GM21381 (cell line): ENCODE results near the gene BRIX1.
A peak's percentile ranks its signal among the peaks of the same experiment; 100 is the strongest.

Source experiments
- ATAC-seq: cut with Tn5 transposase; IDR thresholded peaks from one replicate; pipeline ENCODE4 v1.9.1; 2021; ENCODE audit warnings: mild to moderate bottlenecking, moderate library complexity; ENCODE audit not compliant: unreplicated experiment

Gene BRIX1, protein sequence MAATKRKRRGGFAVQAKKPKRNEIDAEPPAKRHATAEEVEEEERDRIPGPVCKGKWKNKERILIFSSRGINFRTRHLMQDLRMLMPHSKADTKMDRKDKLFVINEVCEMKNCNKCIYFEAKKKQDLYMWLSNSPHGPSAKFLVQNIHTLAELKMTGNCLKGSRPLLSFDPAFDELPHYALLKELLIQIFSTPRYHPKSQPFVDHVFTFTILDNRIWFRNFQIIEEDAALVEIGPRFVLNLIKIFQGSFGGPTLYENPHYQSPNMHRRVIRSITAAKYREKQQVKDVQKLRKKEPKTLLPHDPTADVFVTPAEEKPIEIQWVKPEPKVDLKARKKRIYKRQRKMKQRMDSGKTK

GRCh38 chr5:34915139-34915855, at the start of gene BRIX1, which contains the start of gene RAD1:
Gene BRIX1 (plus strand): TSS chr5:34915711. CDS start chr5:34915739, 28 bp downstream.
Gene RAD1 (minus strand): TSS chr5:34915504. CDS start chr5:34914892, 612 bp downstream.
- ATAC-seq = peak; percentile 98

DNA sequence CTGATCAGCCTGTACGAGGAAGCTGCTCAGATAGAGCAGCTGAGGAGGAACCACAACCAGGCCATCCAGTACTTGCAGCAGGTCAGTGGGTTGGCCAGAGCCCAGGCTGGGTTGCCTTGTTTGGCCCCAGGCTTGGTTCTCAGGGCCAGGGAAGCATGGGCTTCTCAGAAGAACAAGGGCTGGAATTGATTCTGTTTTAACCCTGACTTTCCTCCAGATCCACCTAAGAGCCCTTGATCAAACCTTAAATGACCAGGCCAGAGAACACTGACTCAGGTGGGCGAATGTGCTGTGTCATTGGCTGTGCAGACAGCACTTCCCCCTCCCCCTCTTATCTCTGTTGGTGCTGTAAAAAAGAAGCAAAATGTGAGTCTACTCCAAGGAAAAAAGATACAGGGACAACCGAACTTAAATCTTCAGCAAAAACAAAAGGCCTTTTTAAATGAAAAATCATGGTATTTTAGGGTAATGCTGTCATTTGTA, 48.5 kb upstream of the BRIX1 start:
- ATAC-seq = no peak

- ATAC-seq = no peak
Observed at GRCh38 chr5:34867660-34868059, 47.9 kb upstream of the BRIX1 start.

DNA sequence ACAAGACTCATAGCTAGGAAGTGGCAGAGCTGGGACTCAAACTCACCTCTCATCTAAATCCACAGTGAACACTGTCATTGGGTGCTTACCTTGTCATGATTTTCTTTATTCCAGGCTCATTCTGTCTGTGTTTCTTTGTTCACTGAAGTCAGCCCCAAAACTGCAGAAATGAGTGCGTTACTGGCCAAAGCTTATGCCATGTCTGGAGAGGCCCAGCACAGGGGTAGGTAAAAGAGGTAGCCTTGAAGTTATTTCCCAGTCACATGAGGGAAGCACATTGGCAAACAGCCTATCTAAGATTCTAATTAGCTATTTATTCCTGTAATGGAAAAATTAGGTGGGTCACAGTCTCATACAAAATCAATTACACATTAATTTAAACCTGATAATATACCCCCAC, 46.7 kb upstream of the BRIX1 start:
- ATAC-seq = no peak

DNA sequence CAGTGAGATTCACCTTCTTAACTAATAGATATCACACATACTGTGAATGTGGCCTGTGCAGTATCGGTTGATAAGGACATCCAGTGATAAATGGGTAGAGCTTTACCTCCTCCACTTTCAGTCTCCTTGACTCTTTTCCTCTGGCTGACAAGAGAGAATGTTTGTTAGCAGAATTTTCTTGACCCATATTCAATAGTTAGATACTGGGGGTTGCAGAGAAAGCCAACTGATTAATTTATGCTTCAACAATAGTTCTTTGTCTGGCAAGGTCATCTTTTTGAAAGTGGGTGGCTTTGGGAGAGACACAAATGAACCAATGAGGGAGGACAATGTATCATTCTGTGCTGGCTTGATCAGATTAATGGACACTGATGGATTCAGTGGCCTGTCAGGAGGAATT, 46.3 kb upstream of the BRIX1 start:
- ATAC-seq = no peak

DNA sequence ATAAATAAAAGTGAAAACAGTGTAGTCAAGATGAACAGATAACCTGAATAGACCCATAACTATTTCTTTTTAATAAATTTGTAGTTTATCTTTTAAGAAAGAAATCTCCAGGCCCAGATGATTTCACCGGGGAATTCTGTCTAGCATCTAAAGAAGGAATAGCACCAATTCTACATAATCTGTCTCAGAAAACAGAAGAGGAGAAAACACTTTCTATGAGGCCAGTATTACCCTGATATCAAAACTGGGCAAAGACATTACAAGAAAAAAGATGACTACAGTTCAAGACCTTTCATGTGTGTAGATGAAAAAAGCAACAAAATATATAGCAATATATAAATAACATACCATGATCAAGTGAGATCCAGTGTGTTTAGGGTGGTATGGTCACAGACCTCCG, 45.1 kb upstream of the BRIX1 start:
- ATAC-seq = no peak

- no peak for ATAC-seq
Observed at GRCh38 chr5:34876275-34876674, 39.2 kb upstream of the BRIX1 start.

DNA sequence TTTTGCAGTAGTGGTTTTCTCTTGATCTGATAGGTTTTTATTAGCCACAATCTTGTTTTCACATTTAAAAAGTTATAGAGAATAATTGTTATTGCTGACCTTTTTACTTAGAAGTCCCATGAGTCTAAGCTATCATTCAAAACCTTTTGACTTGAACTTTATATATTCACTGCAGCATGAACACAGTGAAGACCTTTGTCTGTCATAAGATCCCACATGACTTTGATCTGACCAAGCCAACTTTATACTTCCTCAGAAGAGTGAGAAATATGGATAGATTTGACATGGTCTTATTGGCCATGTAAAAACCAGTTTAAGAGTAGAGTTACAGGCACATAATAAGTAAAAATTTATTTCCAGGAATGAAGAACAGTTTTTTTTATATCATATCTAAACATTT, 34.3 kb upstream of the BRIX1 start:
- no peak for ATAC-seq

DNA sequence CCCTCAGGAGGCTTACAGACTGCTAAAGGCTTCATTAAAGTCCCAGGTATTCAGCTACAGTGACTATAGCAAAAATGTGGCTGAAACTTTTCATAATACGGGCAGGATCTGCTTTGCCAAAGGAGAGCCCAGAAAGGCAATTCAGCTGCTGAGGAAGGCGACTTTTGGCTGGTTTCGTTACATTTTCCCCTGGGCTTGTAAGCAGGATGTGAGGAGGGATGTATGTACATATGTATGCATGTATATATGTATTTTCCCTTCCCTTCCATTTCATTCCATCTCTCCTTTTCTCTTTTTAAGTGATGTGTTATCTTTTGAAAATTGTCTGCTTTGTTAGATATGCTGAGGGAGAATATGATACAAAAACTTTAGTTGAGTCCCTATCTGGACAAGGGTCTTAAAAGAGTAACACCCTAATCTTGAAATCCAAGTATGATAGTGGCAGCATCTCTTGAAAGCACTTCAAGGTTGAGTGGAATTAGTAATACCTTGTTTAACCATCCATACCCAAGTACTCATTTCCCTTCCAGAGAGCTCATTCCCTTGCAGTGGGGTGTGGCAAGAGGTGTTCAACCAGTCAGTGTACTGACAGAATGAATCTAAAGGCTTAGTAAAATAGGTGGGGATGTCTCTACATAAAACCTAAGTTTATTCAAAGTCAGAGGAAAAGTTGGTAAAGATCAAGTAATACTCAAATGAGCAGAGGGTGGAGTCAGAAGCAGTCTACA, 29.0 kb upstream of the BRIX1 start:
- ATAC-seq = no peak

- ATAC-seq = no peak
Observed at GRCh38 chr5:34889394-34889793, 26.1 kb upstream of the BRIX1 start.

GRCh38 chr5:34891981-34892380, 23.5 kb upstream of the BRIX1 start:
- no peak for ATAC-seq

- no peak for ATAC-seq
Observed at GRCh38 chr5:34892414-34892813, 23.1 kb upstream of the BRIX1 start.

DNA sequence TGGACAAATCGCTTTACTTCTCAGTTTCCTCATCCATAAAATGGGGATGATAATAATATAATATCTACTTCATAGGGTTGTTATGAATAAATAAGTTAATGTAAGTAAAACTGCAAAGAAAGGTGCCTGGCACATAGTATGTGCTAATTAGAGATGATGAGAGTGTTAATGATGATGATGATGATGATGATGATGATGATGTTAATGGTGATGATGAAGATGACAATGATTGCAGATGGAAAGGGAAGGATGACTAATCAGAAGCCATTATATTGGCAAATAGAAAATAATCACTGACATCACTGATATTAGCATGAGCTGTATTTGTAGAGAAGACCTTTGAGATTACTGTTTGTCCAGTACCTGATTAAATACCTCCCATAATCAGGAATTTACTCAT, 20.8 kb upstream of the BRIX1 start:
- ATAC-seq = no peak

DNA sequence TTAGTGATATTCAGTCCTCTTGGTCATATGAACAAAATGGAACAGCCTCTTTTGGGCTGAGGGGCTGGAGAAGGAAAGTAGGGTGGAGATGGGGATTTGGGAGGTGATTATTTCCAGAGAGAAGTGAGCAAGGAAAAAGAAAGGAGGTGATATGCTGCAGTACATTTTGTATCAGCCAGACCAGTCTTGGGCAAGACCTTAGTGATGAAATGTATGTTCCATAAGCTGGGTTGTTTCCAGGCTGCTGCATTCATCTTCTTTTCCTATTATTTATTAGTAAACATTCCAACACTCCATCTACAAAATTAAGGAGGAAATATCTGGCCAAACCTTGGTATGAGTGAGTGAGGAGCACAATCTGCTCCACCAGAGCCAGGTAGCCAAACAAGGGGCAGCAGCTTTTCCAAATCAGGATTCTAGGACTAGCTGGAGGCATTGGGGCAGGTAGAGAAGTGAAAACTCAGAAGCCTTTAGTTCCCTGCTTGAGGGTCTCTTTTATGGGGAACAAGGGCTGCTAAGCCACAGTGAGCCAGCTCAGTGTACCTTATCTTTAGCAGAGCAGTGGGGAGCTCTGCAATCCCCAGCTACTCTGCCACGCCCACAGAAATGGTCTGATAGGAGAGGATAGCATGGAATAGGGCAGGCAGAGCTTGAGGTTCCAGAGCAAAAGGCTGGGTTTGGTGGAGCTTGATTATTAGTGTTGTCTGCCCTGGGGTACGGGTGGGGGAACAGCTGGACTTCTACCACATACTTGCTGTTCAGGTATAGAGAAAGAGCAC, 19.7 kb upstream of the BRIX1 start:
- ATAC-seq = no peak

- ATAC-seq = no peak
Observed at GRCh38 chr5:34897646-34898045, 17.9 kb upstream of the BRIX1 start.

GRCh38 chr5:34898258-34898895, 17.1 kb upstream of the BRIX1 start:
- ATAC-seq = peak; percentile 90

GRCh38 chr5:34899066-34899465, 16.4 kb upstream of the BRIX1 start:
- ATAC-seq = no peak

DNA sequence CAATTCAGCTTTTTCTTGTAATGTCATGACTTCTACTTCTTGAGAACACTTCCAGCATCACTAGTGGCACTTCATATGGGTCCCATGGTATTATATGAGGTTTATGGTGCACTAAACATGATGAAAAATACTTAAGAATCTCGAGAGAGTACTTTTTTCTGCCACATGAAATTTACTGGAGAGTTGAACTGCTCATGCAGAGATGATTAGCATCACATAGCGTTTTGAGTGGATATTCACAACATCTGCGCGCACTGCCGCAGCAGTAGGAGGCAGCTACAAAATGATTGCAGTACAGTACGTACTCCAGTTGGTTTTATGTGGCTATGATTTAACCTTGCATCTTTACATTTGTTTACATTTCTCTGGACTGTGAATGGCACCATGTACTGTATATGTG, 14.9 kb upstream of the BRIX1 start:
- ATAC-seq = no peak

DNA sequence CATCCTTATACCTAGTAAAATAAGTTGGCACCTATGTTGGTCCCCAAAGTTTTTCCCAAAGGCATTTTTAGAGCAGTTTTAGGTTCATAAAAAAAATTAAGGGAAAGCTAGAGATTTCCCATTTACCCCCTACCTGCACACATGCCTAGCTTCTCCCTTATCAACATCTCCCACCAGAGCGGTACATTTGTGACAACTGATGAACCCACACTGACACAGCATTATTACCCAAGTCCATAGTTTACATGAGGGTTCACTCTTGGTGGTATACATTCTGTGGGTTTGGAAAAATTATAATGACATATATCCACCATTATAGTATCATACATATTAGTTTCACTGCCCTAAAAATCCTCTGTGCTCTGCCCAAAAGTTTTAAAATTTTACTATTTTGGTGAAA, 12.3 kb upstream of the BRIX1 start:
- no peak for ATAC-seq

DNA sequence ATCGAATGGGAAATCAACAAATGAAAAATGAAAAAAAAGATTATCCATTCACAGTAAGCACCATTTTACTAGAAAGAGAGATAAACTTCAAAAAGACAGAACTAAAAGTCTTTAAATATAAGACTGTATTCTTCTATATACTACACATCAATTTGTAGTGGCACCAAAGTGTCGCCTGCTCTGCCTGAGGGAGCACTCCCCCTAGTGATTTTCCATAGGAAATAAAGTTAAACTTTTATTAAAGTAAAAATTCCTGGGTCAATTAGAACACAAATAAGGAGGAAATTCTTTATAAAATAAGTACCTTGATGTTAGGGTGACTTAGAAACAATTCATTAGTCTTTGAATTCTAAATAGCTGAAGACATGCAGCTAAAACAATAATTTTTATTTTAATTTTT, 9.9 kb upstream of the BRIX1 start:
- ATAC-seq = no peak
